Astrocyte of the spinal cord (primary cell): ENCODE data around the gene TTC3.
A peak's percentile ranks its signal among the peaks of the same experiment; 100 is the strongest.

Source experiments
- DNase-seq: peaks from one replicate; pipeline ENCODE4 v3.0.0; 2011; ENCODE audit warnings: low read depth, low spot score
- H3K4me3 ChIP-seq: 2 replicates; pipeline ENCODE4 v1.5.1; 2011; ENCODE audit warnings: low read depth, mild to moderate bottlenecking, low read length, moderate library complexity
- in situ Hi-C: cut with HindIII; loops from 2 replicates; pipeline ENCODE4 v1.10.0; 2017; ENCODE audit warnings: low sequenced_read_pairs
- TF ChIP-seq, protein P1 (sequence below): IDR thresholded peaks from 2 replicates; pipeline ENCODE4 v1.5.1; 2012; ENCODE audit warnings: low read depth, mild to moderate bottlenecking, low read length, inconsistent platforms

Gene TTC3

DNA sequence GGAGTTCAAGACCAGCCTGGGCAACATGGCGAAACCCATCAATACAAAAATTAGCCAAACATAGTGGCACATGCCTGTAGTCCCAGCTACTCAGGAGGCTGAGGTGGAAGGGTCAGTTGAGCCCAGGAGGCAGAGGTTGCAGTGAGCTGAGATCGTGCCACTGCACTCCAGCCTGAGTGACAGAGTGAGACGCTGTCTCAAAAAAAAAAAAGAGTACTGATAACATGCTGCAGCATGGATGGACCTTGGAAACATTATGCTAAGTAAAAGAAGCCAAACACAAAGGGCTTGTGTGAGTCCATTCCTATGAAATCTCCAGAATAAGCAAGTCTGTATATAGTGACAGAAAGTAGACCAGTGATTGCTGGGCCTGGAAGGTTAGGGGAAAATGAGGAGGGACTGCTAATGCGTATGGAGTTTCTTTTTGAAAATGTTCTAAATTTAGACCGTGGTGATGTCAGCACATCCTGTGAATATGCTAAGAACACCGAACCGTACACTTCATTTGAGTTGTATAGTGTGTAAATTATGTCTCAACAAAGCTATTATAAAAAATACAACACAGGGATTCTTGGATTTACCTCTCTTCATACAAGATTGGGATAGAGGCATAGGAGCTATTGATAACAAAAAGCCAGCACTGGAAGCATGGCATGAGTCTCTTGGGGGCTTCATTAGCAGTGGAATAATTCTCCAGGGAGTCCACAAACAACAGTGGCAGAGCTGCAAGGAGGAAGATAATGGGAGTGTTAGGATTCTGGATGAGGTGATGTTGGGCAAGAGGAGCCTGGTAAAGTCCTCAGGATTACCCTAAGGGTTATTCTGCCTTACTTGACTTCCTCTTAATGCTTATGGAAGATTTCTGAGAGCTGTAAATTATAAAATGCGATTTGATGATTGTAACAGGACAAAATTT lies 73.5 kb downstream of the TTC3 start:
- DNase-seq = no peak
- in situ Hi-C loops = no loop called here
- H3K4me3 ChIP-seq = no peak overlapping the region
- TF ChIP-seq, protein P1, sequence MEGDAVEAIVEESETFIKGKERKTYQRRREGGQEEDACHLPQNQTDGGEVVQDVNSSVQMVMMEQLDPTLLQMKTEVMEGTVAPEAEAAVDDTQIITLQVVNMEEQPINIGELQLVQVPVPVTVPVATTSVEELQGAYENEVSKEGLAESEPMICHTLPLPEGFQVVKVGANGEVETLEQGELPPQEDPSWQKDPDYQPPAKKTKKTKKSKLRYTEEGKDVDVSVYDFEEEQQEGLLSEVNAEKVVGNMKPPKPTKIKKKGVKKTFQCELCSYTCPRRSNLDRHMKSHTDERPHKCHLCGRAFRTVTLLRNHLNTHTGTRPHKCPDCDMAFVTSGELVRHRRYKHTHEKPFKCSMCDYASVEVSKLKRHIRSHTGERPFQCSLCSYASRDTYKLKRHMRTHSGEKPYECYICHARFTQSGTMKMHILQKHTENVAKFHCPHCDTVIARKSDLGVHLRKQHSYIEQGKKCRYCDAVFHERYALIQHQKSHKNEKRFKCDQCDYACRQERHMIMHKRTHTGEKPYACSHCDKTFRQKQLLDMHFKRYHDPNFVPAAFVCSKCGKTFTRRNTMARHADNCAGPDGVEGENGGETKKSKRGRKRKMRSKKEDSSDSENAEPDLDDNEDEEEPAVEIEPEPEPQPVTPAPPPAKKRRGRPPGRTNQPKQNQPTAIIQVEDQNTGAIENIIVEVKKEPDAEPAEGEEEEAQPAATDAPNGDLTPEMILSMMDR = no peak

DNA sequence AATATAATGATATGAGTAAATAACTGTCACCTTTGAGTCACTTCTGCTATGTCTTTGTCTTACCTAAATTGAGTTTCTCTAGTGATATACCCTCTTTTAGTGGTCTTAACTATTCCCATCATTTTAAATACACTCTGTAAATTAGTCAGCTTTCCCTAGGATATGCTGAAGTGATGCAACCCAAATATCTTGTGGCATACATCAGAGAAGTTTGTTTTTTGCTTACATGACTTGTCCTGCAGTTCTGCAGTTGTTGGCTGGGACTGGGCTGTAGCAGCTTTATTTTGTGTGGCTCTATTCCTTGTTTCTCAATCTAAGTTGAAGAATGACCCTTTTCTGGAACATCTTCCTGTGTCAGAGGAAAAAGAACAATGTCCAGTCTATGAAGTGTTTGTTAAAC lies 76.4 kb downstream of the TTC3 start:
- peak; percentile 39 for DNase-seq
- no peak overlapping the region for H3K4me3 ChIP-seq
- TF ChIP-seq, protein P1 = no peak
- in situ Hi-C loops = no loop called here

DNA sequence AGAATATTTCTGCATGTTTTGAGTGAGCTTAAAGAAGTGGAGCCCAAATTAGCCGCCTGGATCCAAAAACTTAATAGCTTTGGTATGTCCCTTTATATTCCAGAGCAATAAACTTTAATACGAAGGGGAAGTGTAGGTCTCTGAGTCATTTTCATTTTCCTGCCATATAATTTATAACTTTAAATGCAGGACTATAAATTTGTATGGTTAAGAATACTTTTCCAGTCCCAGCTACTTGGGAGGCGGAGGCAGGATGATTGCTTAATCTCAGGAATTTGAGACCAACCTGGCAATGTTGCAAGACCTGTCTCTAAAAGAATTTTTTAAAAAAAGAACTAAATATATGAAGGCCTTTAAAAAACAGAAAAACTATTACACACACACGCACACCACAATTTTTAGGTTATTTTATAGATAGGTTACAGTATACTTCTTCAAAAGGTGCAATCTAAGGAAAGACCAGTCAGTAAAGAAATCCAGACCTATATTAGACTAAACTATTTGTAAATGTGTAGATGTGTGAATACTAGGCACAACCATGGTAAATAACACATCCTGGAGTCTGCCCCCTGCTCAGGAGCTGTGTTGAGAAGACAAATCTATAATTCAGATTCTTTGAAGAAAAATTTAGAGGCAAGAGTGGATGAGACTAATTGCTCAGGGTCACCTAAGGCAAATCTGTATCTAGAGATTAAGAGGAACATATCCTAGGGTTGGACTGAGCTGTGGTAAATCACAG lies 80.3 kb downstream of the TTC3 start:
- in situ Hi-C loops = no loop called here
- no peak overlapping the region for H3K4me3 ChIP-seq
- DNase-seq = peak; percentile 67
- TF ChIP-seq, protein P1 = no peak

DNA sequence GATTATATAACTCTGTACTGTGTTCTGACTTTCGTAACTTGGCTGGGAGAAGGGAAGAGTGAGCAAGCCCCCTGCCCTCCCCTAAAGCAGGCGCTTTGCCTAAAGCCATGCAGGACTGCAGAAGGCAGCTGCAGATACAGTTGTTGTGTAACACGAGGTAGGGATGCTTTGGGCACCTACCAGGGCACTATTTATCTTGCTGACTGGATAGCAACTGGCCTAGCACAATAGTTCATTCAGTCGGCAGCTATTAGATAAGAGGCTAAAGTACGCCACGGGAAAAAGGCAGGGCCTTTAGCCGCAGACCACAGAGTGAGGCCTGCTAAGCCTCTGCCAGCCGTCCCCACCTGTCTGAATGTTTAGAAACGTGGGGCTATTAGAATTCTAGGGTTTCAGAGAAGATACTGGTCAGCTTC lies 80.9 kb downstream of the TTC3 start:
- no peak overlapping the region for H3K4me3 ChIP-seq
- in situ Hi-C loops = no loop called here
- DNase-seq = no peak
- TF ChIP-seq, protein P1 = no peak

DNA sequence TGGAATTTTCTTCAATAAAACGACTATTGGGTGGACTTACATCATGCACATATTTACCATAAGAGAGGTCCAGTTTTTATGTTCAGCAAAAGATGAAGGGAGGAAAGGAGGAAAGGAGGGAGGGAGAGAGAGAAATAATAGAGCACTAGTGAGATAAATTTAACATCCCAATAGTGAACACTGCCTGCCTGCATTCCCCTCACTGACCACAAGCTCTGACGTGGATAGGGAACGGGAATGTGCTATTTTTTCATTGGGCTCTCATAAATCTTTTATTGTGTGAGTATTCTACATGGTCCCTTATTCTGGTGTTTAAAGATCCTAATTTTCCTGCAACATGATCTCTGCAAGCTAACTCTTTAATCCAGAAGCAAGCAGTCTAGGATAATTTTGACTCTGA lies 82.1 kb downstream of the TTC3 start:
- H3K4me3 ChIP-seq = no peak overlapping the region
- DNase-seq = no peak
- in situ Hi-C loops = no loop called here
- TF ChIP-seq, protein P1 = no peak

DNA sequence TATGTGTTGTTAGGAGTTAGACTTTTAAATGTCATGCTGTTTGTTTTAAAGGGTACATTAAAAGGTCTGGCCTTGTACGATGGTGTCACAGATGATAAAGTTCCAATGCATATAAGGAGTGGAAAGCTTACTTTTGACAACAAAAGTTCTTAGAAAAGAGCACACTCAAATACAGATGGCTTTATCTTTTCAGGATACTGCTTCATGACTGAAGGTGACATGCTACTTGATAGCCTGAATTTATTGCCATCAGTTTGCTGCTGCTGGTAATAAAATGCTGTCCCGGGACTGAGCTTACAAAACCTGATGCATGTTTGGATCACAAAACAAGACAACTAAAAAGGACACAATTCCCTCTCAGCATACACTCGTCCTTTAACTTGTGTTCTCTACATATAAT lies 84.9 kb downstream of the TTC3 start:
- no peak overlapping the region for H3K4me3 ChIP-seq
- TF ChIP-seq, protein P1 = no peak
- in situ Hi-C loops = no loop called here
- no peak for DNase-seq
